K562 (cell line): ENCODE measurements around the gene CPSF6. TPM values are rescaled to one million over a fixed set of nuclear protein-coding genes. Genes with fewer than 3 reads are reported as not detected.
A peak's percentile ranks its signal among the peaks of the same experiment; 100 is the strongest.

Experiments
- ATAC-seq: fragments of 200-7000 bp; cut with Tn5 transposase; 3 replicates; pipeline ENCODE4 v1.9.1; 2020; ENCODE audit warnings: moderate library complexity
- BruUV-seq: library from RNA; stranded (reverse); fragments of 400-500 nt; replicated peaks from 2 replicates; lab custom pipeline; 2021; lab: Mats Ljungman, UMichigan
- CTCF ChIA-PET: fragments of 300-600 bp; formaldehyde crosslinking; extraction: SDS; loops from one replicate; lab custom pipeline; 2021; ENCODE audit warnings: low intra/inter-chr PET ratio; lab: Yijun Ruan, JAX
- POLR2A ChIA-PET: fragments of 300-600, 350-650 bp; sonication (Branson Sonifier 250); formaldehyde crosslinking; extraction: SDS; loops from one replicate; lab custom pipeline; 2021; ENCODE audit warnings: antibody characterized with exemption, inconsistent platforms; lab: Yijun Ruan, JAX
- DNase-seq, 4 experiments: peaks; one replicate each; pipeline versions ENCODE4 v3.0.0 to v3.0.0-alpha.2; 2011 to 2018; ENCODE audit warnings: low spot score in 3 of 4, mixed read lengths in 3 of 4; ENCODE audit errors: extremely low read depth in 1 of 4
- FAIRE-seq: peaks from 2 replicates; lab custom pipeline; 2011; peaks lifted over from hg19 to GRCh38; lab: Jason Lieb, UNC
- H2AFZ ChIP-seq: 2 replicates; pipeline ENCODE4 v1.6.0; 2011; ENCODE audit warnings: low read depth, low read length, control low read depth, inconsistent platforms
- H3K27ac ChIP-seq: fragments of 200-600 bp; 3 replicates; pipeline ENCODE4 v1.8.0; 2011; ENCODE audit warnings: low read depth, mild to moderate bottlenecking, control low read depth, inconsistent platforms, low read length, moderate library complexity, mixed read lengths; ENCODE audit errors: extremely low read depth
- H3K27me3 ChIP-seq, 2 experiments: fragments of 300-600 bp in 1 of 2; 2 replicates in 1 of 2; 3 replicates in 1 of 2; pipeline versions ENCODE4 v1.6.0 to v1.8.0; 2011; ENCODE audit warnings: inconsistent platforms in 2 of 2, low read length in 2 of 2, mild to moderate bottlenecking in 1 of 2, mixed read lengths in 1 of 2, moderate library complexity in 1 of 2; ENCODE audit not compliant: control insufficient read depth in 2 of 2, insufficient read depth in 2 of 2
- H3K36me3 ChIP-seq: fragments of 300-600 bp; 3 replicates; pipeline ENCODE4 v1.8.0; 2011; ENCODE audit warnings: mild to moderate bottlenecking, low read length, inconsistent platforms; ENCODE audit not compliant: control insufficient read depth, insufficient read depth
- H3K4me1 ChIP-seq, 2 experiments: fragments of 200-600 bp in 1 of 2; replicated peaks in 1 of 2; 2 replicates in 1 of 2; 3 replicates in 1 of 2; pipeline versions ENCODE4 v1.5.1 to v1.8.0; 2011; ENCODE audit warnings: inconsistent platforms in 2 of 2, low read length in 2 of 2, mild to moderate bottlenecking in 1 of 2, mixed read lengths in 1 of 2, moderate library complexity in 1 of 2; ENCODE audit not compliant: control insufficient read depth in 2 of 2, insufficient read depth in 2 of 2
- H3K4me2 ChIP-seq: 2 replicates; pipeline ENCODE4 v1.6.1; 2011; ENCODE audit warnings: low read length, control low read depth, inconsistent platforms, mixed read lengths; ENCODE audit not compliant: insufficient read depth
- H3K4me3 ChIP-seq: fragments of 200-600 bp; sonication (generic), shearing (Covaris generic); 2 replicates; pipeline ENCODE4 v1.5.1; 2016; ENCODE audit warnings: control low read depth, inconsistent platforms
- H3K79me2 ChIP-seq: fragments of 200-600 bp; 3 replicates; pipeline ENCODE4 v1.8.0; 2011; ENCODE audit warnings: low read length, inconsistent platforms; ENCODE audit not compliant: control insufficient read depth, insufficient read depth
- H3K9ac ChIP-seq, 2 experiments: 2 replicates each; pipeline versions ENCODE4 v1.6.0 to v1.6.1; 2011; ENCODE audit warnings: low read depth in 2 of 2, low read length in 2 of 2, control low read depth in 1 of 2, inconsistent platforms in 1 of 2, mild to moderate bottlenecking in 1 of 2, mixed read lengths in 1 of 2; ENCODE audit not compliant: insufficient read depth in 1 of 2
- H3K9me1 ChIP-seq: one replicate; pipeline ENCODE4 v1.6.0; 2011; ENCODE audit warnings: inconsistent platforms, mild to moderate bottlenecking, low read length, moderate library complexity; ENCODE audit not compliant: control insufficient read depth, insufficient read depth
- H3K9me3 ChIP-seq: replicated peaks from 2 replicates; pipeline ENCODE4 v1.5.1; 2011; ENCODE audit warnings: low read depth, low read length, inconsistent platforms; ENCODE audit not compliant: control insufficient read depth, insufficient read depth
- H4K20me1 ChIP-seq: replicated peaks from 2 replicates; pipeline ENCODE4 v1.6.1; 2011; ENCODE audit warnings: low read length, inconsistent platforms, mixed read lengths; ENCODE audit not compliant: control insufficient read depth, insufficient read depth
- BRD4 ChIP-seq: fragments of 200-600 bp; sonication (generic); IDR thresholded peaks from 2 replicates; pipeline ENCODE4 v1.6.1; 2017; ENCODE audit warnings: inconsistent platforms
- HNRNPK ChIP-seq: fragments of 200-400 bp; formaldehyde crosslinking; IDR thresholded peaks from one replicate; pipeline ENCODE4 v1.6.1; 2018; ENCODE audit warnings: mild to moderate bottlenecking, low read depth, low read length; ENCODE audit not compliant: poor library complexity, severe bottlenecking
- LEF1 ChIP-seq: fragments of 450-650 bp; IDR thresholded peaks from 2 replicates; pipeline ENCODE4 v1.6.1; 2016; ENCODE audit warnings: mild to moderate bottlenecking
- MEF2A ChIP-seq: IDR thresholded peaks from 2 replicates; pipeline ENCODE4 v1.6.1; 2011; ENCODE audit warnings: low read depth, mild to moderate bottlenecking, low read length, moderate library complexity; ENCODE audit not compliant: control insufficient read depth
- NFATC3 ChIP-seq: fragments of 450-650 bp; IDR thresholded peaks from 2 replicates; pipeline ENCODE4 v1.6.1; 2017; ENCODE audit warnings: mild to moderate bottlenecking
- STAG1 ChIP-seq: sonication (generic); formaldehyde crosslinking; IDR thresholded peaks from 2 replicates; pipeline ENCODE4 v1.5.0; 2020; ENCODE audit warnings: missing genetic modification reagents, borderline replicate concordance
- WGBS: fragments of 100-300 bp; shearing (Covaris generic); methylation state at CpG from one replicate; pipeline ENCODE4 v1.1.6; 2016; ENCODE audit warnings: low coverage, mixed read lengths; ENCODE audit not compliant: insufficient coverage; ENCODE audit errors: missing lambda C conversion rate; 5-methylcytosine and 5-hydroxymethylcytosine counted together
- in situ Hi-C: fragments of 300-500 bp; cut with MboI; formaldehyde crosslinking; loops from 4 replicates; pipeline ENCODE4 v1.15.0; 2018; ENCODE audit warnings: inconsistent platforms, mixed read lengths
- intact Hi-C: fragments of 100-400 bp; cut with micrococcal nuclease; formaldehyde crosslinking; loops from 2 replicates; pipeline ENCODE4 v1.14.2; 2022
- polyA plus RNA-seq, 8 experiments: library from polyadenylated mRNA; depleted of rRNA in 4 of 8; stranded (reverse) in 5 of 8; unstranded in 3 of 8; fragments of >200 nt; fragmentation: Nextera tagmentation in 2 of 8; fragmentation: Illumina TruSeq in 1 of 8; extraction: Ambion mirVana in 2 of 8; extraction: Trizol in 1 of 8; gene quantifications; 2 replicates each; pipeline versions ENCODE4 v1.2.1 to v1.2.3, GENCODE V29; 2011 to 2014; ENCODE audit warnings: inconsistent platforms in 1 of 8, missing spikeins in 1 of 8
- total RNA-seq, 7 experiments: library from RNA; depleted of rRNA in 6 of 7; stranded (reverse); fragments of >200 nt in 6 of 7; fragmentation: Illumina TruSeq in 2 of 7; extraction: Trizol in 2 of 7; gene quantifications; 2 replicates each; pipeline versions ENCODE4 v1.2.1 to v1.2.3, GENCODE V29; 2011 to 2021; ENCODE audit warnings: low replicate concordance in 1 of 7
- TF ChIP-seq, protein P1 (sequence below): sonication (generic); formaldehyde crosslinking; IDR thresholded peaks from 2 replicates; pipeline ENCODE4 v1.4.0; 2020; ENCODE audit warnings: mild to moderate bottlenecking, missing genetic modification reagents
- TF ChIP-seq, protein P2 (sequence below): fragments of 200-800 bp; sonication (Bioruptor generic); IDR thresholded peaks from 2 replicates; pipeline ENCODE4 v1.6.1; 2017; ENCODE audit warnings: missing genetic modification characterization, missing compliant biosample characterization
- TF ChIP-seq, protein P3 (sequence below): fragments of 250-450 bp; sonication (Bioruptor Pico); IDR thresholded peaks from 2 replicates; pipeline ENCODE4 v1.4.0; 2020; ENCODE audit warnings: mild to moderate bottlenecking, moderate library complexity
- TF ChIP-seq, protein P4 (sequence below): fragments of 450-650 bp; formaldehyde crosslinking; IDR thresholded peaks from 2 replicates; pipeline ENCODE4 v1.4.0; 2020; ENCODE audit warnings: mild to moderate bottlenecking
- TF ChIP-seq, protein P5 (sequence below): fragments of 250-450 bp; sonication (Bioruptor Pico); IDR thresholded peaks from 2 replicates; pipeline ENCODE4 v1.4.0; 2020; ENCODE audit warnings: borderline replicate concordance

CPSF6 gene
- total and polyA plus RNA-seq, 9 of the 15 experiments (the other 6 are each of a cell fraction or from before 2014, with no cell fraction given): 34.3 to 129 (median 77.8) TPM

DNA sequence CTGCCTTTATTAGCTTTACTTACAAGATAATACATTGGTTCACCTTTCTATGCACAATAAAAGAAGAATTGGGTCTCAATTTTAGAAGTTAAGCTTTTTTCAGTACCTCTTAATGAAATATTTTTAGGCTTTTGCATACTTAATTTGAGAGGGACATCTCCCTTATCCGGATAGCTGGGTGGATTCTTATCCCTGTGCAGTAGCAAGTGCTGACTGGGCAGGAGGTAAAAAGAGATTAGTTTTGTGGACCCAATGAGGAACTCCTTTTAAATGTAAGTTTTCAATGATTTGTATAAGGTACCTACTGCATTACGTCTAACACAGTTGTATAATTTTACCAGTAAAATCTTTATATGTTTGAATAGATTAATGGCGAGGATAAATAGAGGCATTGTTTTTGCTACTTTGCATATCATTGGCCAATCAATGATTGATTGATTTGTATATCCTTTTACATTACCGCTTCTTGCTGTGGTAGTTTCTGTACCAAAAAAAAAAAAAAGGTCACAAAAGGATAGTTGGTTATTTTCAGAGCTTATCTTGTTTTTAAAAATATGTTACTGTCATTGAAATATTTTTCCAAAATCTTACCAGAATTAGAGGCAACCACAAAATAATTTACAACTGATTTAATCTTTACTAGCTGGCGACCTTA, 2.2 kb downstream of the CPSF6 start:
- FAIRE-seq: no peak
- no peaks in the 10 kb centered on the region for H3K9me3 ChIP-seq
- peak overlapping the region; percentile 74 for H3K4me3 ChIP-seq
- peak in 1 of 4 experiments; percentile 31 for DNase-seq
- no TSS peak for BruUV-seq
- peaks cover 17% of the 10 kb centered on the region; the same call in 1 of the 2 replicates for H4K20me1 ChIP-seq
- in situ Hi-C loops: no loop called here
- H3K27ac ChIP-seq: no peak overlapping the region; the same call in 2 of the 3 replicates
- intact Hi-C loops: no loop called here
- ATAC-seq: no peak
- peaks cover 78% of the 10 kb centered on the region for H3K79me2 ChIP-seq
- peaks cover 6 to 34% of the 10 kb centered on the region in 2 experiments; a peak in 3 of 5 replicates for H3K4me1 ChIP-seq
- H3K27me3 ChIP-seq: no peaks in the 10 kb centered on the region
- no peaks in the 10 kb centered on the region for H3K9me1 ChIP-seq
- POLR2A ChIA-PET: interaction anchor here (0.7 to 1.3 kb wide), 4 partner anchors 11 to 295 kb away, joined by 3 to 6 read pairs (median 4); no protein-coding TSS in a partner anchor
- peaks cover 25% of the 10 kb centered on the region; the same call in 2 of the 3 replicates for H3K36me3 ChIP-seq
- CTCF ChIA-PET: no interaction called here
- H3K4me2 ChIP-seq: peak overlapping the region; percentile 86
- H2AFZ ChIP-seq: no peak overlapping the region
- WGBS: 8% methylated on average over 5 of the region's 5 CpGs
- peak overlapping the region in 1 of 2 experiments; percentile 58; a peak in 2 of 4 replicates for H3K9ac ChIP-seq
- TF ChIP-seq, protein P1, sequence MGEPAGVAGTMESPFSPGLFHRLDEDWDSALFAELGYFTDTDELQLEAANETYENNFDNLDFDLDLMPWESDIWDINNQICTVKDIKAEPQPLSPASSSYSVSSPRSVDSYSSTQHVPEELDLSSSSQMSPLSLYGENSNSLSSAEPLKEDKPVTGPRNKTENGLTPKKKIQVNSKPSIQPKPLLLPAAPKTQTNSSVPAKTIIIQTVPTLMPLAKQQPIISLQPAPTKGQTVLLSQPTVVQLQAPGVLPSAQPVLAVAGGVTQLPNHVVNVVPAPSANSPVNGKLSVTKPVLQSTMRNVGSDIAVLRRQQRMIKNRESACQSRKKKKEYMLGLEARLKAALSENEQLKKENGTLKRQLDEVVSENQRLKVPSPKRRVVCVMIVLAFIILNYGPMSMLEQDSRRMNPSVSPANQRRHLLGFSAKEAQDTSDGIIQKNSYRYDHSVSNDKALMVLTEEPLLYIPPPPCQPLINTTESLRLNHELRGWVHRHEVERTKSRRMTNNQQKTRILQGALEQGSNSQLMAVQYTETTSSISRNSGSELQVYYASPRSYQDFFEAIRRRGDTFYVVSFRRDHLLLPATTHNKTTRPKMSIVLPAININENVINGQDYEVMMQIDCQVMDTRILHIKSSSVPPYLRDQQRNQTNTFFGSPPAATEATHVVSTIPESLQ (CRISPR knock-in tag): no peak
- TF ChIP-seq STAG1 (CRISPR knock-in tag): no peak
- TF ChIP-seq, protein P2, sequence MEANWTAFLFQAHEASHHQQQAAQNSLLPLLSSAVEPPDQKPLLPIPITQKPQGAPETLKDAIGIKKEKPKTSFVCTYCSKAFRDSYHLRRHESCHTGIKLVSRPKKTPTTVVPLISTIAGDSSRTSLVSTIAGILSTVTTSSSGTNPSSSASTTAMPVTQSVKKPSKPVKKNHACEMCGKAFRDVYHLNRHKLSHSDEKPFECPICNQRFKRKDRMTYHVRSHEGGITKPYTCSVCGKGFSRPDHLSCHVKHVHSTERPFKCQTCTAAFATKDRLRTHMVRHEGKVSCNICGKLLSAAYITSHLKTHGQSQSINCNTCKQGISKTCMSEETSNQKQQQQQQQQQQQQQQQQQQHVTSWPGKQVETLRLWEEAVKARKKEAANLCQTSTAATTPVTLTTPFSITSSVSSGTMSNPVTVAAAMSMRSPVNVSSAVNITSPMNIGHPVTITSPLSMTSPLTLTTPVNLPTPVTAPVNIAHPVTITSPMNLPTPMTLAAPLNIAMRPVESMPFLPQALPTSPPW: no peak
- TF ChIP-seq, protein P3, sequence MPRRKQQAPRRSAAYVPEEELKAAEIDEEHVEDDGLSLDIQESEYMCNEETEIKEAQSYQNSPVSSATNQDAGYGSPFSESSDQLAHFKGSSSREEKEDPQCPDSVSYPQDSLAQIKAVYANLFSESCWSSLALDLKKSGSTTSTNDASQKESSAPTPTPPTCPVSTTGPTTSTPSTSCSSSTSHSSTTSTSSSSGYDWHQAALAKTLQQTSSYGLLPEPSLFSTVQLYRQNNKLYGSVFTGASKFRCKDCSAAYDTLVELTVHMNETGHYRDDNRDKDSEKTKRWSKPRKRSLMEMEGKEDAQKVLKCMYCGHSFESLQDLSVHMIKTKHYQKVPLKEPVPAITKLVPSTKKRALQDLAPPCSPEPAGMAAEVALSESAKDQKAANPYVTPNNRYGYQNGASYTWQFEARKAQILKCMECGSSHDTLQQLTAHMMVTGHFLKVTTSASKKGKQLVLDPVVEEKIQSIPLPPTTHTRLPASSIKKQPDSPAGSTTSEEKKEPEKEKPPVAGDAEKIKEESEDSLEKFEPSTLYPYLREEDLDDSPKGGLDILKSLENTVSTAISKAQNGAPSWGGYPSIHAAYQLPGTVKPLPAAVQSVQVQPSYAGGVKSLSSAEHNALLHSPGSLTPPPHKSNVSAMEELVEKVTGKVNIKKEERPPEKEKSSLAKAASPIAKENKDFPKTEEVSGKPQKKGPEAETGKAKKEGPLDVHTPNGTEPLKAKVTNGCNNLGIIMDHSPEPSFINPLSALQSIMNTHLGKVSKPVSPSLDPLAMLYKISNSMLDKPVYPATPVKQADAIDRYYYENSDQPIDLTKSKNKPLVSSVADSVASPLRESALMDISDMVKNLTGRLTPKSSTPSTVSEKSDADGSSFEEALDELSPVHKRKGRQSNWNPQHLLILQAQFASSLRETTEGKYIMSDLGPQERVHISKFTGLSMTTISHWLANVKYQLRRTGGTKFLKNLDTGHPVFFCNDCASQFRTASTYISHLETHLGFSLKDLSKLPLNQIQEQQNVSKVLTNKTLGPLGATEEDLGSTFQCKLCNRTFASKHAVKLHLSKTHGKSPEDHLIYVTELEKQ (CRISPR knock-in tag): no peak
- no peak for TF ChIP-seq MEF2A
- no peak for TF ChIP-seq LEF1
- TF ChIP-seq, protein P4, sequence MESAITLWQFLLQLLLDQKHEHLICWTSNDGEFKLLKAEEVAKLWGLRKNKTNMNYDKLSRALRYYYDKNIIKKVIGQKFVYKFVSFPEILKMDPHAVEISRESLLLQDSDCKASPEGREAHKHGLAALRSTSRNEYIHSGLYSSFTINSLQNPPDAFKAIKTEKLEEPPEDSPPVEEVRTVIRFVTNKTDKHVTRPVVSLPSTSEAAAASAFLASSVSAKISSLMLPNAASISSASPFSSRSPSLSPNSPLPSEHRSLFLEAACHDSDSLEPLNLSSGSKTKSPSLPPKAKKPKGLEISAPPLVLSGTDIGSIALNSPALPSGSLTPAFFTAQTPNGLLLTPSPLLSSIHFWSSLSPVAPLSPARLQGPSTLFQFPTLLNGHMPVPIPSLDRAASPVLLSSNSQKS: no peak
- TF ChIP-seq HNRNPK: no peak
- no peak for TF ChIP-seq NFATC3
- no peak for TF ChIP-seq BRD4
- TF ChIP-seq, protein P5, sequence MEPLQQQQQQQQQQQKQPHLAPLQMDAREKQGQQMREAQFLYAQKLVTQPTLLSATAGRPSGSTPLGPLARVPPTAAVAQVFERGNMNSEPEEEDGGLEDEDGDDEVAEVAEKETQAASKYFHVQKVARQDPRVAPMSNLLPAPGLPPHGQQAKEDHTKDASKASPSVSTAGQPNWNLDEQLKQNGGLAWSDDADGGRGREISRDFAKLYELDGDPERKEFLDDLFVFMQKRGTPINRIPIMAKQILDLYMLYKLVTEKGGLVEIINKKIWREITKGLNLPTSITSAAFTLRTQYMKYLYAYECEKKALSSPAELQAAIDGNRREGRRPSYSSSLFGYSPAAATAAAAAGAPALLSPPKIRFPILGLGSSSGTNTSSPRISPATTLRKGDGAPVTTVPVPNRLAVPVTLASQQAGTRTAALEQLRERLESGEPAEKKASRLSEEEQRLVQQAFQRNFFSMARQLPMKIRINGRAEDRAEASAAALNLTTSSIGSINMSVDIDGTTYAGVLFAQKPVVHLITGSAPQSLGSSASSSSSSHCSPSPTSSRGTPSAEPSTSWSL (CRISPR knock-in tag): no peak
